GM19468 (cell line): ENCODE measurements around the gene UBR4.

Experiments
- ATAC-seq: cut with Tn5 transposase; IDR thresholded peaks from one replicate; pipeline ENCODE4 v1.9.1; 2021; ENCODE audit warnings: mild to moderate bottlenecking, moderate library complexity, moderate number of reproducible peaks; ENCODE audit not compliant: unreplicated experiment; ENCODE audit errors: extremely low read depth

UBR4 gene

GRCh38 chr1:19029191-19030085, 180.6 kb downstream of the UBR4 start:
- no peak for ATAC-seq

GRCh38 chr1:19028546-19029129, 181.4 kb downstream of the UBR4 start:
- no peak for ATAC-seq

GRCh38 chr1:19028110-19028509, 182.0 kb downstream of the UBR4 start:
- ATAC-seq = no peak
